ENCODE data around the gene FHIT.

DNA sequence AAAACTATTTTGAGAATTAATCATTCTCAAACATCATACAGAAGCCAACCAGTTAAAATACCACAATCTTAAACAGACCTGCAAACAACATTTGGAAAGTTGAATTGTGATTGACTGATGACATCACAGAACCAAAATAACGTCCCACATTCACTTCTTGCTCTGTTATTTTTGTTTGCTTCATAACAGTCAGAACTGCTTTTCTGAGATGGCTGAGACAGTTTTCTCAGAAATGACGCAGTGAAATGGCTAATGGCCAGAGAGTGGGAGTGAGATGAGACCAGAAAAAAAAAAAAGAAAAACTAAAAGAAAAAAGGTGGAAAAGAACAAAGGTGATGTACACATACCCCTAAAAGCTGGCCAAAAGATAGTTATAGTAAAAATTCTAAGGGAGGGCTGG, 1061.2 kb downstream of the FHIT start:
- TF ChIP-seq CTCF (IDR thresholded peaks at IDR 0.05) (no peak), POLR2A (IDR thresholded peaks at IDR 0.05) (no peak), EP300 (IDR thresholded peaks at IDR 0.05) (no peak)
